Activated CD4-positive, alpha-beta T cell treated with anti-CD3 and anti-CD28 coated beads, Interleukin-2, amount 50 U/mL, for 1 hour (primary cell): ENCODE data around the gene ATF1.
"Not testable (repeated sequence)": the region's sequence is repeated elsewhere in the genome, so short reads cannot be mapped to it uniquely, and the experiment has no call there.

ENCODE experiments used
- DNase-seq: peaks from one replicate; pipeline ENCODE4 v3.0.0-alpha.2; 2020

Gene ATF1

DNA sequence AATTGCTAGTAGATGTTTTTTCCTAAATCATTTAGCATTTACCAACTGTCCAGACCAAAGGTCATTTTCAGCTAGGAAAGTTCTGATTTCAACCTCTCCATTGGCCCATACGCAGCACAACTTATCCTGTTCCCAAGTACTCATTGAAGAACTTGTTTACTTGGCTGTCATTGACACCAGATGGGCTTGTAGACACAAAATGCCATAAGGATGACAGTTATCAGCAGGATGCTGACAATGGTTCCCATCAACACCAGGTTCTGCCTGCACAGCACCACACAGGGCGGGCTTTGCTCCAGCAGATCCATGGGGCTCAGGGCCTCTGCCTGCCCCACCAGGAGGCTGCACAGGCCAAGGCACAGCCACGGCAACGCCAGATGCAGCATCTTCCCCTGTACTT, 42.3 kb downstream of the ATF1 start:
- no peak for DNase-seq

DNA sequence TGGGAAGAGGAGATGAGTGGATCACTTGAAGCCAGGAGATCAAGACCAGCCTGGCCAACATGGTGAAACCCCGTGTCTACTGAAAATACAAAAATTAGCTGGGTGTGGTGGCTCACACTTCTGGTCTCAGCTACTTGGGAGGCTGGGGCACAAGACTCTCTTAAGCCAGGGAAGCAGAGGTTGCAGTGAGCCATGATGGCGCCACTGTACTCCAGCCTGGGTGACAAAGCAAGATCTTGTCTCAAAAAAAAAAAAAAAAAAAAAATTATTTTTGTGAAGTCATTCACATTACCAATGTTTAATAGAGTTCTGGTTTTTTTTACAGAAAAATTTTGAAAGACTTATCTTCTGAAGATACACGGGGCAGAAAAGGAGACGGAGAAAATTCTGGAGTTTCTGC, 45.2 kb downstream of the ATF1 start:
- not testable (repeated sequence) for DNase-seq

DNA sequence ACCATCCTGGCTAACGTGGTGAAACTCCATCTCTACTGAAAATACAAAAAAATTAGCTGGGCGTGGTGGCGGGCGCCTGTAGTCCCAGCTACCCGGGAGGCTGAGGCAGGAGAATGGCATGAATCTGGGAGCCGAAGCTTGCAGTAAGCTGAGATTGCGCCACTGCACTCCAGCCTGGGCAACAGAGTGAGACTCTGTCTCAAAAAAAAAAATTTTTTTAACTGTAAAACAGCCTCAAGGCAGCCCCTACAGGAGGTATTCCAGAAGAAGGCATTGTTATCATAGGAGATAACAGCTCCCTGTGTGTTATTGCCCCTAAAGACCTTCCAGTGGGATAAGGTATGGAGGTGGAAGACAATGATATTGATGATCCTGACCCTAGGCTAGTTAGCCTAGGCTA, 51.0 kb downstream of the ATF1 start:
- DNase-seq: not testable (repeated sequence)

DNA sequence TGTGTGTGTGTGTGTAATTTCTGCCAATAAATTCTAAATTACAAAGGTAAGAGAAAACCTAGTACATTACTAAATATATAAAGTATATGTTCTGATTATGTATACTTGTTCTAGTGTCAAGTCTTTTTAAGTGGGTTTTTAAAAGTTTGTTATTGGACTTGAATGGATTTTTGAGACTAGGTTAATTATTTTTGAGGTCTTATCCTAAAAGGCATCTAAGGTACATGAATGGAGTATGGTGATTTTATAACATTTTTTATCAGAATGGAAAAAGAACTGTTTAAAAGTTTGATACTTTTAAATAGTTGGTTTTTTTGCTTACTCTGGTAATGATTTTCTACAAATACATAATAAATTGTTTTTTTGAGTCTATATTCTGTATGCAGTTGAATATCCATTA, 56.3 kb downstream of the ATF1 start:
- no peak for DNase-seq

DNA sequence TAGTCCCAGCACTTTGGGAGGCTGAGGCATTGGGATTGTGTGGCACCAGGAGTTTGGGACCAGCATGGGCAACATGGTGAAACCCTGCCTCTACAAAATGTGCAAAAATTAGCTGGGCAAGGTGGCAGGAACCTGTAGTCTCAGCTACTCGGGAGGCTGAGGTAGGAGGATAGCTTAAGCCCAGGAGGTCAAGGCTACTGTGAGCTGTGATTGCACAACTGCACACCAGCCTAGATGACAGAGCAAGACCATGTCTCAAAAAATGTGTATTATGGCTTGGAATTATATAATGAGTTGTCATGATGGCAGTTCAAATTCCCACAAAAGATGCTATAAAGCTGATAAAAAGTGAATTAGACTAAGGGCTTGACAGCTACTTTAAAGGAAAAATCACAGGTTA, 58.2 kb downstream of the ATF1 start:
- no peak for DNase-seq

DNA sequence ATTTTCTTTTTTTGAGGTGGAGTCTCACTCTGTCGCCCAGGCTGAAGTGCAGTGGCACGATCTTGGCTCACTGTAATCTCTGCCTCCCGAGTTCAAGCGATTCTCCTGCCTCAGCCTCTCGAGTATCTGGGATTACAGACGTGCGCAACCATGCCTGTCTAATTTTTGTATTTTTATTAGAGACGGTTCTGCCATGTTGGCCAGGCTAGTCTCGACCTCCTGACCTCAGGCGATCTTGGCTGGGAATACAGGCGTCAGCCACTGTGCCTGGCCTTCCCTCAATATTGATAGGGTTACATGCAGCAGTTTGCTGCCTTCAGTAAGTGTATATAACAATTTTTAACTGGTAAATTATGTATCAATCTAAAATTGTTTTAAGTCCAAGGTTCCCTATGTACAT, 59.8 kb downstream of the ATF1 start:
- not testable (repeated sequence) for DNase-seq

DNA sequence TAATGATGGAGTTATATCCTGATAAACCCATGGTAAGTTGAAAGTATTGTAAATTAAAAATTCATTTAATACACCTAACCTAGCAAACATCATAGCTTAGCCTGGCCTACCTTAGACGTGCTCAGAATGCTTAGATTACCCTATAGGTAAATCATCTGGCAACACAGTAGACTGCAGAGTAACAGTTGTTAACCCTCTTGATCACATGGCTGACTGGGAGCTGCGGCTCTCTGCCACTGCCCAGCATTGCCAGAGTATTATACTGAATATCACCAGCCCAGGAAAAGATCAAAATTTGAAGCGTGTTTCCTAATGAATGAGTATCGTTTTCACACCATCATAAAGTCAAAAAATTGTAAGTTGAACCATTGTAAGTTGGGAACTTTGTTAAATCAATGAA, 61.0 kb downstream of the ATF1 start:
- no peak for DNase-seq

DNA sequence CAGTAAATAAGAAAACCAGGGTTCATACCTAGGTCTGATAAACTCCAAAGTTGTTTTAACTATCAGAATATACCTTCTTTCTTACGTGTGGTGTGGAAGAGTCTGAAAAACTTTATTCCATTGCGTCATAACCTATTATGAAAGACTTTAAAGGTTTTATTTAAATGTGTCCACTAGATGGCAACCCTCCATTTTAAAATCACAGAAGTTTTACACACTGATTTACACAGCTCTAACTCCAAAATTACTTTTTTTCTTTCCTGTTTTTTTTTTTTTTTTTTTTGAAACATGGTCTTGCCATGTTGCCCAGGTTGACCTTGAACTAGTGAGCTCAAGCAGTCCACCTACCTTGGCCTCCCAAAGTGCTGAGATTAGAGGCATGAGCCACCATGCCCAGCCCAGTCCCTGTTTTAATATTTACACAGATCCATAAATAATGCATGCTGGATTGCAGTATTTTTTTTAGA, 61.5 kb downstream of the ATF1 start:
- no peak for DNase-seq

DNA sequence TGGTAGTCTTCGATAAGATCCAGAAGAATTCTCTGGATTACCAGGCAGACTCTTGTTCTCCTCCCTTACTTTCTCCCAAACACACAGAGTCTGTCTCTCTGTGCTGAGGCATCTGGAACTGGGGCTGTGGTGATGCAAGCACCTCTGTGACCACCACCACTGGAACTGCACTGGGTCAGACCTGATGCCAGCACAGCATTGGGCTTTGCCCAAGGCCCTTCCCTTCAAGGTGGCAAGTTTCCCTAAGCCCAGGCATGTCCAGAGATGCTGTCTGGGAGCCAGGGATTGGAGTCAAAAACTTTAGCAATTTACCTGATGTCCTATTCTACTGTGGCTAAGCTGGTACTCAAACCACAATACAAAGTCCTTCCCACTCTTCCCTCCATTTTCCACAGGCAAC, 64.2 kb downstream of the ATF1 start:
- no peak for DNase-seq

DNA sequence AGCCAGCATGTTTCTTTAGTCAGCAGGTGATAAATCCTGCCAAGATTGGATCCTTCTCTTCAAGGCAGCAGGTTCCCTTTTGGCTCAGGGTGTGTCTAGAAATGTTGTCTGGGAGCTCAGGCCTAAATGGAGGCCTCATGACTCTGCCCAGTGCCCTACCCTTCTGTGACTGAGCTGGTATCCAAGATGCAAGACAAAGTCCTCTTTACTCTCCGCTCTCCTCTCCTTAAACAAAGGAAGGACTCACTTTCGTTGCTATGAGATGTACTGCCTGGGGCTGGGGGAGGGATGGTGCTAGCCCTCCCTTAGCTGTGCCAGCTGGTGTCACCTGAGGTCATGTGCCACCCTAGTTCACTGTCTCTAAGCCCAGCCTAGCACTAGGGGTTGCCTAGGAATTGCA, 65.0 kb downstream of the ATF1 start:
- no peak for DNase-seq

DNA sequence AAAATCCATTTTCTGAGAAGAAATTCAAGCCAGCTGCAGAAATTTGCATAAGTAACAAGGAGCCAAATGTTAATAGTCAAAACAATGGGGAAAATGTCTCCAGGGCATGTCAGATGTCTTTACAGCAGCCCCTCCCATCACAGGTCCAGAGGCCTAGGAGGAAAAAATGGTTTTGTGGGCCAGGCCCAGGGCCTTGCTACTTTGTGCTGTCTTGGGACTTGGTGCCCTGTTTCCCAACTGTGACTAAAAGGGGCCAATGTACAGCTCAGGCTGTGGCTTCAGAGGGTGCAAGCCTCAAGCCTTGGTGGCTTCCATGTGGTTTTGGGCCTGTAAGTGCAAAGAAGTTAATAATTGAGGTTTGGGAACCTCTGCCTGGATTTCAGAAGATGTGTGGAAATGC, 69.9 kb downstream of the ATF1 start:
- DNase-seq: not testable (repeated sequence)

DNA sequence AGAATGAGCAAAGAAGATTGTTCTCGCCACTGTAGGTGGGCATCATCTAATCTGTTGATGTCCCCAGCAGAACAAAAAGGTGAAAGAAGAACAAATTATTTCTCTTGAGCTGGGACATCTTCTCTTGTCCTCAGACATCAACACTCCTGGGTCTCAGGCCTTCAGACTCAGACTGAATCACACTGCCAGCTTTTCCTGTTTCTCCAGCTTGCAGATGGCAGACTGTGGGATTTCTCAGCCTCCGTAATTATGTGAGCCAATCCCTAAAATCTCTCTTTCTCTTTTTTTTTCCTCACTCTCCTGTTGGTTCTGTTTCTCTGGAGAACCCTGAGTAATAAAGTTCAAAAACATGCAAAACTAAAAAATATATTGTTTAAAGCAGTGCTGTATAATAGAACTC, 75.1 kb downstream of the ATF1 start:
- no peak for DNase-seq

DNA sequence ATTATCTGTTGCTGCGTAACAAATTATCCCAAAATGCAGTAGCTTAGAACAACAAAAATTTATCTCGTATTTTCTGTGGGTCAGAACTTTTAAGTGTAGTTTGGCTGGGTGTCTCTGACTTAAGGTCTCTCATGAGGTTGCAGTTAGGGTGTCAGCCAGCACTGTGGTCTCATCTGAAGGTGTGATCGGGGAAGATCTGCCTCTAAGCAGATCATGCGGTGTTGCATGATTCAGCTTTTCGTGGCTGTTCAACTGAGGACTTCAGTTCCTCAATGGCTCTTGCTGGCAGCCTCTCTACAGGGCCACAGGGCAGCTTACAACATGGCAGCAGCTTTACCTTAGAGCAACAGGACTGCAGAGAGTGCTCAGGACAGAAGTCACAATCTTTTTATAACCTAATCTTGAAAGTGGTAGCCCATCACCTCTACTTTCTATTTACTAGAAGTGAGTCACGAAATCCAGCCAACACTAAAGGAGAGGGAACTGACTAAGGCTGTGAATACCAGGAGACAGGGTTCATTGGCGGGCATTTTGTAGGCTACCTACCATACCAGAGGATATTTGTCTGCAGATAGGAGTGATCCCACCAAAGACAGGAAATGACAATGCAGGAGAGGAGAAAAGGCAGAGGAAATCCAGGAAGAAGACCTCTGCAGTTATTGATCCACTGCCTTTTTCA, 77.0 kb downstream of the ATF1 start:
- no peak for DNase-seq

DNA sequence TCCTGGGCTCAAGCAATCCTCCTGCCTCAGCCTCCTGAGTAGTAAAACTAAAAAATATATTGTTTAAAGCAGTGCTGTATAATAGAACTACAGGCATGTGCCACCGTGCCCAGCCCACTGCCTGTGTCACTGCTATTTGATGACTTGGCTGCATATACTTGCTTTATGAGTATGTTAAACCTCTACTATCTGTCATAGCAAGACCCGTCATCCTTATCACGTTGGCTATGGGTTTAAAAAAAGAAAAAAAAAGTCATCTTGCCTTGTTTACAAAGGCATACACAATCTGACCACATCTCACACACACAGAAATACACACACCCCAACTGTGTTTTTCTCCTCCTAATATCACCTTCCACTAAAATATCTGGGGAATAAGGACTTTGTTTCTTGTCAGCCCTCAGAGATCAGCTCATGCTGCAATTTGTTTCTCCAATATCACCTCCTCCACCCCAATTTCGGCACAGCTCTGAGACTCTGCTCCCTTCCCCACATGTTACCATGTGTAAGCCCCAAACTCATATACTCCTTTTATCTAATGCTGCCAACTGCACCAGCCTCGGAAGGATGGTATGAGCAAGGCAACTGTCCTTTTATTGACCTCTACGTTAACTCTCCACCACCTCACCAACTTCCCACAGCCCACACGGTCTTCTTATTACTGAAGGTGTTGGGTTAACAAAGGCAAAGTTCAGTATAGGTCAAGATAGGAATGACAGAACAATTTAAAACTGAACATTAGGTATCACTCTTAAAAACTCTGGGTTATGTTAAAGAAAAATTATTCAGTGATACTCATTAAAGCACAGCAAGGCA, 78.0 kb downstream of the ATF1 start:
- DNase-seq: no peak

DNA sequence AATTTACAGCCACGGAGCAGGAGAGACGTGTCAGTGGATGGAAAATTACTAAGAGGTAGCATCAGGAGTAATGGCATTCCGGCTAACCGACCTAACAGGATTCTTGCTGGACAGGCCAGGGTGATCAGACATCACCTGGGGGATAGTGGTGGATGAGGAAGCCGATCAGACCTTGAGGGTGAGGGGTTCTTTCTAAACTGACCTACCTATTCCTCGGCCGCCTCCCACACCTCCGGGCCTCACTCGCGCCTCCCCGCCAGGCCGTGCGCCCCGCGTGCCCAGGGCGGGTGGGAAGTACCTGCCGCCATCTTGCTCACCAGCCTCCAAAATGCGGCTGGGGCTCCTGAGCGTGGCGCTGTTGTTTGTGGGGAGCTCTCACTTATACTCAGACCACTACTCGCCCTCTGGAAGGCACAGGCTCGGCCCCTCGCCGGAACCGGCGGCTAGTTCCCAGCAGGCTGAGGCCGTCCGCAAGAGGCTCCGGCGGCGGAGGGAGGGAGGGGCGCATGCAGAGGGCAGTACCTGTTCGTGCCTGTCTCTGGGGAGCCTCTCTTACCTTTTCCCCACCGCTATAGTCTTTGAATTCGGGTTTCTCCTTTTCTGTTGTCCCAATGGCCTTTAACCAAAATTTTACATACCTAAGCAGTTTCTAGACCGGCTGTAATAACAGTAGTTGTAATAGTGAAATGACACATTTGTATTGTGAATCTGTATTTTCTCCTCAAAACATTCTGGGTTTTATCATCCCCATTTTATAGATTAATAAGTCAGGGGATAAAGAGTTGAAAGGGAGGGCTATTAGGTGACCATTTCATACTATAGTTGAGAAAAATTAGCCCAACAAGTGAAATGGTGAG, 79.0 kb downstream of the ATF1 start, which contains the start of gene TMPRSS12:
TMPRSS12 (plus strand) TSS at position 290 of the 857 bp plus-strand sequence; CDS start at position 329, 39 bp downstream.
- no peak for DNase-seq

DNA sequence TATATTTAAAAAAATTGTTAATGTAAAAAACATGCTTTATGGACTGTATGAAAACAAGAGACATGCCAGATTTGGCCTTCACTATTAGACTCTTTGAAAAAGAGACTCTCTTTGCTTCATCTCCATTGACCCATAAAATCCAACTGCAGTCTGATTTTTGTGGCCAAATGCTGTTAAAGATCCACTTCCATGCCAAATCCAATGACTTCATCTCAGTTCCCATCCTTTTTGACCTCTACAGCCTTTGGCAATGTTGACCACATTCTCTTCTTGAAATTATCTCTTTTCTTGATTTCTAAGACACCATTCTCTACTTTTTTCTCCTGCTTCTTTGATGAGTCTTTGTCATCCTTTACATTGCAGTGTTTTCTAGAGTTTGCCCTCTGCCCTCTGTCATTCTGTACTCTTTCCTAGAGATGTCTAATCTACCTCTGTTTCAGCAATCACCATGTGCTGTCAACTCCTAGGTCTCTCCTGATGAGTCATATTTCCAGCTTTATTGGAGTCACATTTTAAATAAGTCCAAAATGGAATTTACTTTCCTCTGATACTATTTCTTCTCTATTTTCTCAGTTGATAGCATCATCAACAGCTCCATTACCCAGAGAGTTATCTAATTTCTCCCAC, 81.2 kb downstream of the ATF1 start:
- DNase-seq: no peak

DNA sequence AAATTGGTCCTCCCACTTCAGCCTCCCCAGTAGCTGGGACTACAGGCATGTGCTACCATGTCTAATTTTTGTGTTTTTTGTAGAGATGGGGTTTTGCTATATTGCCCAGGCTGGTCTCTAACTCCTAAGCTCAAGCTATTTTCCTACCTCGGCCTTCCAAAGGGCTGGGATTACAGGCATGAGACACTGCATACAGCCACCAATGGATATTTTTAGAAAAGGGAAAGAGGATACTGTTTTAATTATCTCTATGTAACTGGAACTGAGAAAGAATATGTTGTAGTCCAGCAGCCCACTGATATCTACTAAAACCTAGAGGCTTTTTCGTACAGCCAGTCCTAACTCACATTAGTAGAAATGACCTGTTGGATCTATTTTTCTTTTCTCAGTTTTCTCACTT, 85.1 kb downstream of the ATF1 start:
- DNase-seq: no peak

DNA sequence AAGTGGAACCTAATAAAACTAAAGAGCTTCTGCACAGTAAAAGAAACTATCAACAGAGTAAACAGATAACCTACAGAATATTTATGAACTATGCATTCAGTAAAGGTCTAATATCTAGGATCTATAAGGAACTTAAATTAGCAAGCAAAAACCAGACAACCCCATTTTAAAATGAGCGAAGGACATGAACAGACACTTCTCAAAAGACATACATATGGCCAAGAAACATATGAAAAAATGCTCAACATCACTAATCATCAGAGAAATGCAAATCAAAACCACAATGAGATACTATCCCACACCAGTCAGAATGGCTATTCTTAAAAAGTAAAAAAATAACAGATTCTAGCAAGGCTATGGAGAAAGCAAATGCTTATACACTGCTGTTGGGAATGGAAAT, 91.3 kb downstream of the ATF1 start:
- not testable (repeated sequence) for DNase-seq

DNA sequence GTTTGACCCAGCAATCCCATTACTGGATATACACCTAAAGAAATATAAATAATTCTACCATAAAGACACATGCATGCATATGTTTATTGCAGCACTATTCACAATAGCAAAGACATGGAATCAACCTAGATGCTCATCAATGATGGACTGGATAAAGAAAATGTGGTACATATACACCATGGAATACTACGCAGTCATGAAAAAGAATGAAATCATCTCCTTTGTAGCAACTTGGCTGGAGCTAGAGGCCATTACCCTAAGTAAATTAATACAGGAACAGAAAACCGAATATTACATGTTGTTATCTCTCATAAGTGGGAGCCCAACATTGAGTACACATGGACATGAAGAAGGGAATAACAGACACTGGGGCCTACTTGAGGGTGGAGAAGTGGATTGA, 91.8 kb downstream of the ATF1 start:
- DNase-seq: not testable (repeated sequence)

DNA sequence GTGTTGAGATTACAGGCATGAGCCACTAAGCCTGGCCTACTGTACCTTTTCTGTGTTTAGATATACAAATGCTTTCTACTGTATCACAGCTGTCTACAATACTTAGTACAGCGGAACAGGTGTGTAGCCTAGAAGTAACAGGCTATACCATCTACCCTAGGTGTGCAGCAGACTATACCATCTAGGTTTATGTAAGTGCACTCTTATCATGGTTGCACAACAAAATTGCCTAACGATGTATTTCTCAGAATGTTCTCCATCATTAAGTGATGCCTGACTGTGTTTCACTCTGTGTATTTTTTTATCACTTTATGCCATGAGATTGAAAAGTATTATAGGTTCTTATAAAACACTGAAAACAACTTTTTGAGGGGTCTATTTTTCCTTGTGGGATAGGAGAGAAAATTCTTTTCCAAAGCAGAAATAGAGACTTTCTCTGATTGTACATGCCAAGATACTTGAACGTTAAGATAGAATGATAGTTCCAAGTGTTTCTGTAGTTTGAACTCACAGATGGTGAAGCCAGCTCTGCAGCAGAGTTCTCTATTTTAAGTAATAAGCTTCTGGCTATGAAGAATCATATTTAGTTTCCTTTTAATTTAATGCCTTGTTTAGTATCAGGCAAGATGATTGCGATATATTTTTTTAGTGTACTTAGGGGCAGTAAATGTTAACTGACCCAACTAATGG, 95.9 kb downstream of the ATF1 start:
- DNase-seq: no peak

DNA sequence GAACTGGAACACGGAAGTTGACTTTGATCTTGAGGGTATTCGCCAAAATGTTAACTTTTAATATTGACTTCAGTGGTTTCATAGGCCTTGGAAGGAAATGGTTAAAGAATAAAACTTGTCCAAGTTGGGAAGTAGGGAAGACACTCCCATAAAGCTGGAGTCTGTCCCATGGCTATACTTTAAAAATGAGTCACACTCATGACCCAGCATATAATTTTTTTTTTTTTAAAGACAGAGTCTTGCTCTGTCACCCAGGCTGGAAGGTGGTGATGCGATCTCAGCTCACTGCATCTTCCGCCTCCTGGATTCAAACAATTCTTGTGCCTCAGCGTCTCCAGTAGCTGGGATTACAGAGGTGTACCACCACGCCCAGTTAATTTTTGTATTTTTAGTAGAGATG, 98.4 kb downstream of the ATF1 start:
- no peak for DNase-seq

DNA sequence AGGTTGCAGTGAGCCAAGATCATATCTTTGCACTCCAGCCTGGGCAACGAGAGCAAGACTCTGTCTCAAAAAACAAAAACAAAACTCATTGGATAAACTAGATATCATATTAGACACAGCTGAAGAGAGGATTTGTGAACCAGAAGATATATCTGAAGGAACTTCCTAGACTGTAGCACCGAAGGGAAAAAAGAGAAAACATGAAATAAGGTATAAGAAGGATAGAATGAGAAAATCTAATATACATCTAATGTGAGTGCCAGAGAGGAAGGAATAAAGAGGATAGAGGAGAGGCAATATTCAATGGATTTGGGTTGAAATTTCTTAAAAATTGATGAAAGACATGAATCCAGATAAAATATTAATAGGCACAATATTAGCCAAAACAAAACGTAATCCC, 101.4 kb downstream of the ATF1 start:
- DNase-seq: no peak
